AG10803 (cell line): ENCODE data around the gene CRACDL.

Experiments
- DNase-seq: peaks from one replicate; pipeline ENCODE4 v3.0.0; 2010; ENCODE audit warnings: low read depth
- H3K4me3 ChIP-seq: 2 replicates; pipeline ENCODE4 v1.5.1; 2011; ENCODE audit warnings: mild to moderate bottlenecking, low read length, control low read depth
- CTCF ChIP-seq: conservative IDR thresholded peaks from 2 replicates; pipeline ENCODE4 v1.5.1; 2011; ENCODE audit warnings: mild to moderate bottlenecking, low read length, control low read depth, inconsistent platforms

CRACDL gene

DNA sequence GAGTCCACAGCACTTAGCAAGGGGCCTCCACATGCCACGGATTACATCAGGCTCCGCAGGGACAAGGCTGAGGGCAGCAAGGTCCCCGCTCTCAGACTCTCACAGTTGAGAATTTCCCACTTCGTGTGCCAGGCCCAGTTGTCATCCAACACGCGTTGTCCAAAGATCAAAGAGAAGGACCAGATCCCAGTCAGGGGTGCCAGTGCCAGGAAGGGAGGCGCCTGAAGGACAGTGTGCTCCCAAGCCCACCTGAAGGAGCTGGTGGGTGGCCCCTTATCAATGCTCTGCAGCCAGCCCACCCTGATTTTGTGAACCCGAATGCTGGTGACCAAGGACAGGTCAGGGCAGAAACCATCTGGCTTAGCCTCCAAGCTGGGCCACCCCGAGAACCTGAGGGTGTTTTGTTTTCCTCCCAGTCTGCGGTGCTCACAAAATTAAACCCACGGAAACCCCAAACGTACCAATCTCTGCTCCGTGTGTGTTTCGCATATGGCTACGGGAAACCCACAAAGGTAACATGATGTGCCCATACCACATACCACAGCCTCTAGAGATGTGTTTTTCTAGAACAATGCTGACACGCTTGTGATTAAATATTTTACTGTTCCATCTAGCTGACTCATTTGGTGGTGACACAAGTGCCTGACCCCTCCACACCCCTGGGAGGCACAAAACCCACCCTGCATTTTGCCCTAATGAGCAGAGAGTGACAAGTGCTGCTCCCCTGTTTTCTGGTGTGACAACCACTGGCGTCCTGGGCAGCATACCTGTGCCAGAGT lies 24.5 kb downstream of the CRACDL start:
- no peak for DNase-seq
- TF ChIP-seq CTCF: no peak
- H3K4me3 ChIP-seq: no peak overlapping the region

DNA sequence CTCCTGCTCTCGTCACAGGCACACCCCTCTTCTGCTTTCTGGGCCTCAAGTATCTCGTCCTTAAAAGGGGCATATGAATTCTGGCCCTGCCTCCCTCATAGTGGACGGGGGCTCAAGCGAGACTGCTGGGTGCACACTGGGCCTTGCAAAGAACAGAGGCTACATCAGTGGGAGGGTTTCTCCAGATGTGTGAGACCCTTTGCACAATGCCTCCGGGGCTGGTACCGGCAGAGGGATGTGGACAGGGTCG lies 25.0 kb downstream of the CRACDL start:
- DNase-seq: no peak
- no peak overlapping the region for H3K4me3 ChIP-seq
- TF ChIP-seq CTCF: no peak

DNA sequence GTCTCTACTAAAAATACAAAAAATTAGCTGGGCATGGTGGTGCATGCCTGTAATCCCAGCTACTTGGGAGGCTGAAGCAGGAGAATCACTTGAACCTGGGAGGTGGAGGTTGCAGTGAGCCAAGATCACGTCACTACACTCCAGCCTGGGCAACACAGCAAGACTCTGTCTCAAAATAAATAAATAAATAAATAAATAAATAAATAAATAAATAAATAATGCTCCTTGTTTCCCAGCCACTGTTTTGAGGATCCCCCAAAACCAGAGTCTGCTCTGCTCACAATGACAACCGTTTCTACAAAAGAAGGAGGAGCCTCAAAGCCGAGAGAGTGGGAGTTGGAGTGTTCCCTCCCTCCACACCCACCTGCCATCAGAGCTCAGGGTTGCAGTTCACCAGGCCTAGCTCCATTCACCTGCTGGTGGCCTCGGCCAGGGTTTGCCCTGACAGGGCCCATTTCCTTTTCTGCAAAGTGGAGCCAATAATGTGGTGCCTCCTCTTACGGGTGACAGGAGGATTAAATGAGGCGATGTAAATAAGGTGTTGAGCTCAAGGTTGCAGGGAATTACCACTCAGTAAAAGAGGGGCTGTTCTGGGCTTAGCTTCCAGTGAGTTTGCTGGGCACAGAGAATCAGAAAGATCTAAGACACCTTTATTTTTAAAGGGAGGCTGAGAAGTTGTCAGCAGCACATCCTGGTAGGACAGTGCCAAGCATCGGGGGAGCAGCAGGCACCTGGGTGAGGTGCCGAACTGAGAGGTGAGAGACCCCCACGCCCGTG lies 25.5 kb downstream of the CRACDL start:
- no peak for TF ChIP-seq CTCF
- no peak for DNase-seq
- no peak overlapping the region for H3K4me3 ChIP-seq

GRCh38 chr2:98909317-98910211 lies 26.5 kb downstream of the CRACDL start:
- no peak overlapping the region for H3K4me3 ChIP-seq
- no peak for TF ChIP-seq CTCF
- peak; percentile 71 for DNase-seq

- no peak overlapping the region for H3K4me3 ChIP-seq
- no peak for TF ChIP-seq CTCF
- DNase-seq: peak; percentile 5
Observed at GRCh38 chr2:98908931-98909316, 27.1 kb downstream of the CRACDL start.

GRCh38 chr2:98907966-98908905 lies 27.8 kb downstream of the CRACDL start:
- H3K4me3 ChIP-seq: no peak overlapping the region
- no peak for TF ChIP-seq CTCF
- DNase-seq: no peak
